Prostate gland (tissue), 2 donors: ENCODE measurements around the gene ARFIP1. TPM values are rescaled to one million over a fixed set of nuclear protein-coding genes. Genes with fewer than 3 reads are reported as not detected.
A peak's percentile ranks its signal among the peaks of the same experiment; 100 is the strongest.

Experiments used
- DNase-seq: peaks from one replicate; pipeline ENCODE4 v3.0.0-alpha.2; 2019; ENCODE audit warnings: low spot score
- H3K27ac ChIP-seq, 2 donors: fragments of 200-600 bp; sonication (generic); 2 replicates each; pipeline ENCODE4 v1.5.1; 2017 to 2019
- H3K27me3 ChIP-seq: fragments of 200-600 bp; sonication (generic); replicated peaks from 2 replicates; pipeline ENCODE4 v1.5.1; 2019; ENCODE audit not compliant: insufficient read depth
- H3K36me3 ChIP-seq, 2 donors: fragments of 200-600 bp; sonication (generic); 1 replicate in 1 of 2; 2 replicates in 1 of 2; pipeline versions ENCODE4 v1.5.1 to v1.8.1; 2017 to 2019
- H3K4me1 ChIP-seq: fragments of 200-600 bp; sonication (generic); replicated peaks from 2 replicates; pipeline ENCODE4 v1.5.1; 2019
- H3K4me3 ChIP-seq, 2 donors: fragments of 200-600 bp; sonication (generic); 2 replicates each; pipeline ENCODE4 v1.5.1; 2017 to 2019
- H3K9me3 ChIP-seq: fragments of 200-600 bp; sonication (generic); 2 replicates; pipeline ENCODE4 v1.5.1; 2017
- CTCF ChIP-seq, 4 experiments: fragments of 200-600 bp in 2 of 4; fragments of 450-650 bp in 2 of 4; sonication (generic) in 2 of 4; IDR thresholded peaks; 1 replicate in 3 of 4; 2 replicates in 1 of 4; pipeline ENCODE4 v1.5.1; 2016 to 2019; ENCODE audit warnings: antibody characterized with exemption in 4 of 4, mild to moderate bottlenecking in 2 of 4, moderate library complexity in 2 of 4
- POLR2A ChIP-seq: fragments of 450-650 bp; IDR thresholded peaks from one replicate; pipeline ENCODE4 v1.6.1; 2016; ENCODE audit warnings: antibody characterized with exemption, mild to moderate bottlenecking
- POLR2AphosphoS5 ChIP-seq: sonication (generic); formaldehyde crosslinking; IDR thresholded peaks from one replicate; pipeline ENCODE4 v1.6.1; 2017; ENCODE audit warnings: antibody characterized with exemption
- WGBS: methylation state at CpG from one replicate; pipeline ENCODE4 v1.1.5; 2018; 5-methylcytosine and 5-hydroxymethylcytosine counted together
- intact Hi-C: fragments of 100-400 bp; cut with DNase I; formaldehyde crosslinking; loops from one replicate; pipeline ENCODE4 v1.14.2; 2022
- total RNA-seq, 2 donors: library from RNA; depleted of rRNA; stranded (reverse); fragments of >200 nt; gene quantifications; one replicate each; pipeline ENCODE4 v1.1.0, GENCODE V29; 2016

Gene ARFIP1
- total RNA-seq, 2 donors from 2014 or later = 34.7 to 38.9 TPM

- Histone ChIP-seq H3K9me3 (no peaks in the 10 kb centered on the region), H3K4me3 (peak overlapping the region; percentile 39 to 78), H3K4me1 (no peaks in the 10 kb centered on the region), H3K36me3 (no peaks in the 10 kb centered on the region), H3K27ac (peak overlapping the region; percentile 86 to 87), H3K27me3 (no peaks in the 10 kb centered on the region)
- 2% methylated on average over 67 of the region's 91 CpGs for WGBS
- DNase-seq = peak; percentile 21
- TF ChIP-seq POLR2A (peak; percentile 18), POLR2AphosphoS5 (no peak)
- intact Hi-C loops = no loop called here
Measured at GRCh38 chr4:152937336-152938236, 157.8 kb downstream of the ARFIP1 start.

DNA sequence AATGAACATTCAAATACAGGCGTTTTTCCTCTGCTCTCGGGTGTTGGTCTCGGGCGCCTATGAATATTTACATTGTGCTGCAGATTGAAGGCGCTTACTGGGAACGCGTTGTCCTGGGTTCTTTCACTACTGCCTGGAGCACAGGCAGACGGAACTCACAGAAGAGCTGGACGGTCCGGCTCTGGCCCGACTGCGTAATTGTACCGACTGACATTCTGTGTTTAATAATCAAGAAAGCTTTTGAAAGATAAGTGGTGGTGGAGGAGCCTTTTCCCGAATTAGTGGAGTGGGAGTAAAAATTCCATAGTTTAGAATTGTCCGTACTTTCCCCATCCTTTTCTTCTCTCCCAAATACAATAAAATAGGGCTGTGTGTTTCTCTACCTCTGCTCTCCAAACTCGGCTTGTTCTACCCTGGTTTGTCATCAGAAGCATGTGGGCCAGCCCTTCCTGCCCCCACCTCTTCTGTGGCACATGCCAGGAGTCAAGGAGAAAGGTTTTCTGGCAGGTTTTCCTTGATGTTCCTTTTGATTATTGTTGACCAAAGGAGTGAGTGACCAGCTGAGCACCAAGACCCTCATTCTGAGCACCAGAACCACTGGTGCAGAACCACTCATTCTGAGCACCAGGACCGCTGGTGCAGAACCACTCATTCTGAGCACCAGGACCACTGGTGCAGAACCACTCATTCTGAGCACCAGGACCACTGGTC is 158.6 kb downstream of the ARFIP1 start:
- peak overlapping the region in 1 of 2 donors; percentile 87 for H3K27ac ChIP-seq
- TF ChIP-seq CTCF (IDR thresholded peaks at IDR 0.05) (no peak), POLR2AphosphoS5 (no peak), POLR2A (no peak)
- peak overlapping the region; percentile 39 to 78 for H3K4me3 ChIP-seq
- no peaks in the 10 kb centered on the region for H3K36me3 ChIP-seq
- DNase-seq = peak; percentile 33
- H3K27me3 ChIP-seq = no peaks in the 10 kb centered on the region
- 10% methylated on average over 17 of the region's 17 CpGs for WGBS
- intact Hi-C loops = no loop called here
- H3K4me1 ChIP-seq = no peaks in the 10 kb centered on the region
- H3K9me3 ChIP-seq = no peaks in the 10 kb centered on the region

DNA sequence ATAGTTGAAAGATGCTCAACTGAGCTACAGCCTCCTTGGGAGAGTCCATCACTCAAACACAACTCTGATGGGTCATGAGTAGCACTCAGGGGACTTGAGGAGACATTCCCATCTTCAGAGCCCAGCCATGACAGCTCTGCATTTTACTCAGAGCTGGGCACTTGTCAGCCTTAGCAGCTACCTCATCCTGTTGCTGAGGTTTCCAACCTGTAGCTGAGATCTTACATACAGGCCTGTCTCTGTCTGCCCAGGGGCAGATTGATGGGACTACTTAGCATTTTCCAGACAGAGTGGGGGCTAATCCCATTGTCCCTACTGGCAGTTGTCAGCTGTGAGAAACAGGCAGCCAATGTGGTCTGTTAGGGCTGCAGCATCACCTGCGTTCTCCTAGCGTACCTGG is 159.9 kb downstream of the ARFIP1 start:
- H3K27me3 ChIP-seq = no peaks in the 10 kb centered on the region
- 98% methylated on average over 2 of the region's 2 CpGs for WGBS
- TF ChIP-seq POLR2A (no peak), POLR2AphosphoS5 (no peak), CTCF (IDR thresholded peaks at IDR 0.05) (no peak)
- no peak overlapping the region for H3K4me3 ChIP-seq
- no peaks in the 10 kb centered on the region for H3K36me3 ChIP-seq
- no peak overlapping the region for H3K27ac ChIP-seq
- no peaks in the 10 kb centered on the region for H3K4me1 ChIP-seq
- no peak for DNase-seq
- intact Hi-C loops = no loop called here
- H3K9me3 ChIP-seq = no peaks in the 10 kb centered on the region

DNA sequence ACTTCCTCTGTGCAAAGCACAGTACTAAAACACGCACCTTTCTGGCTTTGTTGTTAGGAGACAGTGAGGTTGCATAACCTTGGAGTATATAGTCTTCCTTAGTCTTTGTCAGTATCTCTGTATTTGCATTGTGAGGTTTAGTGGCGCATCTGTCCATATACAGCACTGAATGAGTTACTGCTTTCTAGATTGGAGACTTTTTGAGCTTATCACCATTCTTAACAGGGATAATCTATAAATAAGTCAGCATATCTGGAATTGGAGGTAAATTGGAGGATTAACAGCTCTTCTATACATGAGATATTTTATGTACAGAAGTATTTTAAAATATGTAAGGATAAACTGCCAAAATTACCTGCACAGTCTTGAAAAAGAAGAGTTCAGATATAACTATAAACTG is 160.7 kb downstream of the ARFIP1 start:
- no peaks in the 10 kb centered on the region for H3K9me3 ChIP-seq
- no peak overlapping the region for H3K4me3 ChIP-seq
- DNase-seq = no peak
- TF ChIP-seq POLR2AphosphoS5 (no peak), POLR2A (no peak), CTCF (IDR thresholded peaks at IDR 0.05) (no peak)
- intact Hi-C loops = no loop called here
- no peaks in the 10 kb centered on the region for H3K27me3 ChIP-seq
- WGBS = 89% methylated on average over 2 of the region's 2 CpGs
- H3K4me1 ChIP-seq = no peaks in the 10 kb centered on the region
- H3K27ac ChIP-seq = no peak overlapping the region
- H3K36me3 ChIP-seq = no peaks in the 10 kb centered on the region

DNA sequence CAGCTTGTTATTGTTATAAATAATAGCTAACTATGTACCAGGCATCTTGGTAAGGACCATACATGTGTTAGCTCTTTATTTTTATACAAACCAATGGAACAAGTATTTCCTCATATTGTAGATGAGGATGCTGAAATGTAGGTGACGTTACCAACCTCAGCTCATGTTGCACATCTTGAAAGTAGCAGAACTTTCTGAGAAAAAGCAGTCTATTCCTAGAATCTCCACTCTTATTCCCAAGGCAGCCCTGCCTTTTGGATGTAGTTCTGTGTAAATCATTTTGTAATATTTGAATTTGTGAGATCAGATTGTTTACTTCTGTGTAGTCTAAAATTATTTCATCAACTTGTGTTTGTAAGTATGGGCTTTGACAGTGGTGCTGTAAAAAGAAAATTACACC is 161.7 kb downstream of the ARFIP1 start:
- TF ChIP-seq CTCF (IDR thresholded peaks at IDR 0.05) = no peak
- no peak for TF ChIP-seq POLR2AphosphoS5
- no peak for TF ChIP-seq POLR2A
- H3K4me1 ChIP-seq = no peaks in the 10 kb centered on the region
- 90% methylated on average over 1 of the region's 1 CpG for WGBS
- no peaks in the 10 kb centered on the region for H3K36me3 ChIP-seq
- intact Hi-C loops = no loop called here
- H3K9me3 ChIP-seq = no peaks in the 10 kb centered on the region
- no peak overlapping the region for H3K4me3 ChIP-seq
- no peak overlapping the region for H3K27ac ChIP-seq
- DNase-seq = no peak
- H3K27me3 ChIP-seq = no peaks in the 10 kb centered on the region
